ENCODE results near the gene LNP1. TPM values are rescaled to one million over a fixed set of nuclear protein-coding genes. Genes with fewer than 3 reads are reported as not detected.

The LNP1 gene
- total and polyA plus RNA-seq, 2 of the 13 experiments (the other 11 are each of a cell fraction or from before 2014, with no cell fraction given), result 3.6 to 7.0 TPM

- TF ChIP-seq ZNF431 (CRISPR knock-in tag; IDR thresholded peaks at IDR 0.05; ENCODE audit: borderline replicate concordance, low read depth) (no peak), ZNF749 (CRISPR knock-in tag; IDR thresholded peaks at IDR 0.05; ENCODE audit: borderline replicate concordance) (no peak), ZNF235 (CRISPR knock-in tag; IDR thresholded peaks at IDR 0.05; ENCODE audit: borderline replicate concordance) (no peak), ATF1 (CRISPR knock-in tag; IDR thresholded peaks at IDR 0.05) (no peak)
- TF ChIP-seq, protein P1, sequence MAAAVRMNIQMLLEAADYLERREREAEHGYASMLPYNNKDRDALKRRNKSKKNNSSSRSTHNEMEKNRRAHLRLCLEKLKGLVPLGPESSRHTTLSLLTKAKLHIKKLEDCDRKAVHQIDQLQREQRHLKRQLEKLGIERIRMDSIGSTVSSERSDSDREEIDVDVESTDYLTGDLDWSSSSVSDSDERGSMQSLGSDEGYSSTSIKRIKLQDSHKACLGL (CRISPR knock-in tag; IDR thresholded peaks at IDR 0.05), result no peak
- TF ChIP-seq, protein P2, sequence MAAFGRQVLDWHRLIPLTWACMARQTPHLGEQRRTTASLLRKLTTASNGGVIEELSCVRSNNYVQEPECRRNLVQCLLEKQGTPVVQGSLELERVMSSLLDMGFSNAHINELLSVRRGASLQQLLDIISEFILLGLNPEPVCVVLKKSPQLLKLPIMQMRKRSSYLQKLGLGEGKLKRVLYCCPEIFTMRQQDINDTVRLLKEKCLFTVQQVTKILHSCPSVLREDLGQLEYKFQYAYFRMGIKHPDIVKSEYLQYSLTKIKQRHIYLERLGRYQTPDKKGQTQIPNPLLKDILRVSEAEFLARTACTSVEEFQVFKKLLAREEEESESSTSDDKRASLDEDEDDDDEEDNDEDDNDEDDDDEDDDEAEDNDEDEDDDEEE (CRISPR knock-in tag; IDR thresholded peaks at IDR 0.05), result no peak
Observed at GRCh38 chr3:100403362-100404249, 2.3 kb downstream of the LNP1 start (continued).

- H3K9me3 ChIP-seq (ENCODE audit: low read length), result 0 out of 2 replicates have a peak, but pooled peaks cover 6% of the 10 kb centered on the region
- no TSS peak for BruUV-seq (replicated peaks)
- TF ChIP-seq, protein P3, sequence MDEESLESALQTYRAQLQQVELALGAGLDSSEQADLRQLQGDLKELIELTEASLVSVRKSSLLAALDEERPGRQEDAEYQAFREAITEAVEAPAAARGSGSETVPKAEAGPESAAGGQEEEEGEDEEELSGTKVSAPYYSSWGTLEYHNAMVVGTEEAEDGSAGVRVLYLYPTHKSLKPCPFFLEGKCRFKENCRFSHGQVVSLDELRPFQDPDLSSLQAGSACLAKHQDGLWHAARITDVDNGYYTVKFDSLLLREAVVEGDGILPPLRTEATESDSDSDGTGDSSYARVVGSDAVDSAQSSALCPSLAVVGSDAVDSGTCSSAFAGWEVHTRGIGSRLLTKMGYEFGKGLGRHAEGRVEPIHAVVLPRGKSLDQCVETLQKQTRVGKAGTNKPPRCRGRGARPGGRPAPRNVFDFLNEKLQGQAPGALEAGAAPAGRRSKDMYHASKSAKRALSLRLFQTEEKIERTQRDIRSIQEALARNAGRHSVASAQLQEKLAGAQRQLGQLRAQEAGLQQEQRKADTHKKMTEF (CRISPR knock-in tag; IDR thresholded peaks at IDR 0.05), result no peak
- TF ChIP-seq CEBPB (IDR thresholded peaks at IDR 0.05; ENCODE audit: borderline replicate concordance, low read depth, low read length) (no peak), MXI1 (IDR thresholded peaks at IDR 0.05; ENCODE audit: borderline replicate concordance, low read depth, low read length) (no peak), ZNF552 (CRISPR knock-in tag; IDR thresholded peaks at IDR 0.05; ENCODE audit: borderline replicate concordance) (no peak), TRIM24 (CRISPR knock-in tag; IDR thresholded peaks at IDR 0.05) (no peak), SIN3A (IDR thresholded peaks at IDR 0.05; ENCODE audit: borderline replicate concordance, low read depth, low read length) (no peak), RBAK (CRISPR knock-in tag; IDR thresholded peaks at IDR 0.05) (no peak), ZNF432 (CRISPR knock-in tag; IDR thresholded peaks at IDR 0.05; ENCODE audit: borderline replicate concordance) (no peak), ZEB1 (IDR thresholded peaks at IDR 0.05; ENCODE audit: insufficient replicate concordance, low read depth) (no peak), ZNF331 (CRISPR knock-in tag; IDR thresholded peaks at IDR 0.05) (no peak)
- H2AFZ ChIP-seq (ENCODE audit: low read length), result no peak overlapping the region
- no peaks in the 10 kb centered on the region; a peak in 2 of 5 replicates for H3K36me3 ChIP-seq (replicated peaks in 1 of 2; ENCODE audit: control insufficient read depth in 1 of 2, insufficient read depth in 2 of 2, low read length in 2 of 2)
- H3K79me2 ChIP-seq (ENCODE audit: insufficient read depth, low read length), result peaks cover 87% of the 10 kb centered on the region
- H3K4me2 ChIP-seq (ENCODE audit: low read depth, low read length), result peak overlapping the region; percentile 87
- peaks cover 20% of the 10 kb centered on the region for H4K20me1 ChIP-seq (ENCODE audit: insufficient read depth, low read length)
- intact Hi-C loops (cut with micrococcal nuclease; ENCODE audit: unreplicated experiment), result loop anchor here (10.0 kb wide), 1 partner anchor 329 kb away; no protein-coding TSS in a partner anchor
- H3K27me3 ChIP-seq (ENCODE audit: control insufficient read depth in 1 of 2, insufficient read depth in 2 of 2, low read length in 2 of 2), result no peaks in the 10 kb centered on the region; a peak in 1 of 5 replicates
- ATAC-seq (no peak), DNase-seq (ENCODE audit: low spot score) (no peak), FAIRE-seq (no peak)
- H3K27ac ChIP-seq (ENCODE audit: extremely low read length, insufficient read depth, low read length), result no peak overlapping the region
- H3K4me3 ChIP-seq (replicated peaks in 1 of 3; ENCODE audit: insufficient read depth in 1 of 3, low read depth in 2 of 3, low read length in 3 of 3), result peak overlapping the region; percentile 56 to 99 (median 96); a peak in 5 of 6 replicates
- in situ Hi-C loops (cut with HindIII; ENCODE audit: extremely low pct_ligation_motif_present, low pct_unique_long_range_greater_than_20kb), result no loop called here
- WGBS (ENCODE audit: low lambda C conversion rate), result 95% methylated on average over 1 of the region's 1 CpG
- peak overlapping the region; percentile 91; the same call in 1 of the 2 replicates for H3K9ac ChIP-seq (ENCODE audit: insufficient read depth, low read depth, low read length)
- peaks cover 52% of the 10 kb centered on the region for H3K4me1 ChIP-seq (ENCODE audit: insufficient read depth, low read length)
- CTCF ChIA-PET (ENCODE audit: low intra/inter-chr PET ratio, low total read pairs), result no interaction called here
- POLR2A ChIA-PET, result interaction anchor here (0.9 to 1.3 kb wide), 2 partner anchors 18 to 45 kb away, joined by 3 to 6 read pairs; no protein-coding TSS in a partner anchor
Observed at GRCh38 chr3:100404250-100404548, 2.9 kb downstream of the LNP1 start.
